Measurements from ENCODE around the gene ZBTB32.

GRCh38 chr19:35734889-35735288 is 30.5 kb downstream of the ZBTB32 start:
- TF ChIP-seq CTCF (IDR thresholded peaks at IDR 0.05) (no peak), EZH2phosphoT487 (IDR thresholded peaks at IDR 0.05) (no peak)
